GM10847 (cell line): ENCODE data around the gene CTRL.

Experiments used
- POLR2A ChIP-seq: IDR thresholded peaks from 2 replicates; pipeline ENCODE4 v1.6.1; 2011; ENCODE audit not compliant: insufficient read length; ENCODE audit errors: extremely low read depth

Gene CTRL

DNA sequence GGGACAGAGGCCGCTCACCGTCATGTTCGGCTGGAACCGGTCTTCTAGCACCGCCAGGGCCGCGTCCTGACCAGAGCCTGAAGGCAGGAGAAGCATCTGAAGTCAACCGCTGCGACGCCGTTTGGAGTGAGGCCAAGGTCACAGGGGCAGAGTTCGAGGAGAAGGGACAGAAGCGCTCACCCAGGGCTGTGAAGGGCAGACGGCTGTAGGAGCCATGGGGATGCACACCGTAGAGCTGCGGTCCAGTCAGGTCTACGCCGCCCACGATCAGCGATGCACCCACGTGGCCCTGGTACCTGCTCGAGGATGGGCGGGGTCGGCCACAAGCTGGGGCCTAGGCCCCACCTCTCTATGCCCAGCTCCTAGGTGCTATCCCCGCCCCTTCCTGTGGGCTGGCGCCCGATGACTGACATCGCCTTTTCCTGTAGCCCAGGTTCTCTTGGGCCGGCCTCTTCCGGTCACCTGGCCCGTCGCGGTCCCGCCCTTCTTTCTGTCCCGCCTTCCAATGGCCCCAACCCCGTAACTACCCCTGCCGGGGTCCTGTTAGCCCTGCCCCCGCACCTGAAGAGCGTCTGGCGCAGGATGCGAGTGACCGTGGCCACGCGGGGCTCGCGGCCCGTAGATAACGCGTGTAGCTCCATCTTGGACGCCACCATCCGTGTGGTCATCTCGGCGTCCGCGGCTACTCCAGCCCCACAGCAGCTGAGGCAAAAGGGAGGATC is 3.9 kb upstream of the CTRL start:
- peak; percentile 80 for TF ChIP-seq POLR2A

DNA sequence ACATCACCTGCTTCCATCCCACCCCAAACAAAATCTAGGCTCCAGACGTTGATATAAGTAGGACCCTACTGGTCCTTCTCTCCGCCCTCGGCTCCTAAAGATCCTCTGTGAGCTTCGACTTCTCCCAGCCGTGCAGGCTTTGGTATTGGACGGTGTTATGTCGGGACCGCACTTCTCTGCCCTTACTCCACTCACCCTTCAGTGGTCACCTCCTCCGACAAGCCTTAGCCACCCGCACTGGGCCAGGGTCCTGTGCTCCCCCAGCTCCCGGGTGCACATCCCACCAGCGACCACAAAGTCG is 3.4 kb upstream of the CTRL start:
- TF ChIP-seq POLR2A = no peak

DNA sequence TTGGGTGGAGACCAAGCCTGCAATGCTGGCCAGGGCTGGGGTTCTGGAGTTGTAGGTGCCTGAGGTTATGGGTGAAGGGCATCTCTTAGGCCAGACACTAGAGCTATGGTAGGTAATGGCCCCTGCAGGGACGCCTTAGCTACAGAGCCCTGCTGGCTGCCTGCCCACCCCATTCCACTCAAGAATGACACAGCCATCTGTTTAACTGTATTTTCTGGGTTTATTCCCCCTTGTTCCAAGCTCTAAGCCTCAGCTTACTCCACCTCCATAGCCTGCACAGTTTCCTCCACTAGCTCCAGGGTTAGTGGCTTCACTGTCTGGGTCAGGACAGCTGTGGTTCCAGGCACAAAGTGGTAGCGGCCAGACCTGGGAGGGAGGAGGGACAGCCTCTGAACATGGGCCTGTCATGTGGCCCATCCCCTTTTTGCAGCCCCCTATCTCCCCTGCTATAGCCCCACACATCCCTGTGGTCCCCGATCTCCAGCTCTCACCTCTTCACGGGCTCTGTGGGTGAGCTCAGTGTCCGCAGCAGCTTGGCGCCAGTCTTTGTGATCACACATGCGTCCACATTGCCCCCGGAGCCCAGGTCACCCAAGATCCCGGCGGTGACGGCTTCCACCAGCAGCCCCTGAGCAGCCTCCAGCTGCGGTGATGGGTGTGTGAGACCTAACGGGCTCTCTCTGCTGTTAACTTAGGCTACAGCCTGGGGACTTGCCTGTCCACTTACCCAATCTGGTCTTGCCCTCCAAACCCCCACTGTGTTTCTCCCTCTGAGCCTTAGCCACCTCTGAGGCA is 2.8 kb upstream of the CTRL start:
- no peak for TF ChIP-seq POLR2A

DNA sequence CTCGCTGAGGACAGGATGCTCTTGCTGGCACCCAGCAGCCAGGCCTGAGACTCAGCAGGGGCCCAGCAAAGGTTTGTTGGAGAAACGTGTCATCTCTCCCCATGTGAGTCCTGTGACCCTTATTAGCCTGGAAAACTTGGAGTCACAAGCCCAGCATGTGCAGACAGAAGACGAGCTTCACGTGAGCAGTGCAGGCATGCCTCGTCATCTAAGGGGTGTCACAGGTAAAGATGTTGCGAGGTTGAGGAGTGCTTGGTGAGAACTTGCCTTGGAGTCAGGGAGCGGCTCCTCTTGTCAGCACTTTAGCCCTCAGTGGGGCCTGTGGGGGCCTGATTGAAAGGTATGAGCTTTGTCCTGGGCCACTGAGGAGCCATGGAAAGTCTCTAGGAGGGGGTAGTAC is 2.1 kb upstream of the CTRL start:
- no peak for TF ChIP-seq POLR2A

DNA sequence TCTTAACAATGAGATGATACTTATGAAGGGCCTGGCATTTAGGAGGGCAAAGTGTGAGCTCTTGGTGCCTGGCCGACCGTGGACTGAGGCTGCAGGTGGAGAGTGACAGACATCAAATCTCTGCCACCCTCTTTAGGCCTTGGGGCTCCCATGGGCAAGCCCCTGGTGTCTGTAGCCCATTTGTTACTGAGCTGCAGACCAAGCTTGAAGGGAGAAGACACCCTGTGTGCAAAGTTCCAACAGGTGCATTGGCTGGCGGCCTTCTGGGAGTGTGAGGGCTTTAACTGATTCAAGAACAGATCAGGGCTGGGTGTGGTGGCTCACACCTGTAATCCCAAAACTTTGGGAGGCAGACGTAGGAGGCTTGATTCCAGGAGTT is 789 bp upstream of the CTRL start:
- TF ChIP-seq POLR2A = no peak

DNA sequence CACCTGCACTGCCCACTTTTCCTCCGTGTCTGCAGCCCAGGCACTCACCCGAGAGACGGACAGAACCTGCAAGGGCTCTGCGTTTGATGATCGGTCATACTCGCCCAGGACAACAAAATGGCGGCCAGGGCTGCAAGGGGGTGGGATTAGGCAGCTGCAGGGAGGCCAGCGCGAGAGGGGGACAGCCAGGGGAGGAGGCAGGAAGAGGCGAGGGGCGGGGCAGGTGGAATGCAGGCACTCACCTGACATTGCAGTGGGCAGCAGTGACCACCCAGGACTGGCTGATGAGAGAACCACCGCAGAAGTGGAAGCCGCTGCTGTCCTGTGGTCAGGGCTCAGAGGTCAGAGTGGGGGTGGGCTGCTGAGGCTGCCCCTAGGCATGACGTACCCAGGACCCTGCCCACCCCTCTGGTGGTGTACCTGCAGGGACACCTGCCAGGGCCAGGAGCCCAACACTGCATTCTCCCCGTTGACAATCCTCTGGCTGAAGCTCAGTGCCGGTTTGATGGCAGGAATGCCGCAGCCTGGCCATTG is 917 bp downstream of the CTRL start:
- no peak for TF ChIP-seq POLR2A

DNA sequence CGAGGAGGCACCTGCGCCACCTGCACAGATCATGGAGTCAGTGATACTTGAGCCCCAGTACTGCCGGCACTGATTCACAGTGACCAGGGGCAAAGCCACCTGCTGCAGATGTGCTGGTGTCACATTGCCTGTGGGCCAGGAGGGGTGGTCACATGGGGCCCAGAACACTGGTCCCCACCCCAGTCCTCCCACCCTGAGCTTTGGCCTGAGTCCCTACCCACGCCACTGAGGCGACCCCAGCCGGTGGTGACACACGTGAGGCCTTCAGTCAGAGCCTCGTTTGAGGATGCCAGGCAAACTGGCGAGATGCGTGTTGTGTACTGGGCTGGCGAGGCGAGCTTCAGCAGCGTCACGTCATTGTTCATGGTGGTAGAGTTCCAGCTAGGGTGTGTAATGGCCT is 1.5 kb downstream of the CTRL start:
- TF ChIP-seq POLR2A = no peak

DNA sequence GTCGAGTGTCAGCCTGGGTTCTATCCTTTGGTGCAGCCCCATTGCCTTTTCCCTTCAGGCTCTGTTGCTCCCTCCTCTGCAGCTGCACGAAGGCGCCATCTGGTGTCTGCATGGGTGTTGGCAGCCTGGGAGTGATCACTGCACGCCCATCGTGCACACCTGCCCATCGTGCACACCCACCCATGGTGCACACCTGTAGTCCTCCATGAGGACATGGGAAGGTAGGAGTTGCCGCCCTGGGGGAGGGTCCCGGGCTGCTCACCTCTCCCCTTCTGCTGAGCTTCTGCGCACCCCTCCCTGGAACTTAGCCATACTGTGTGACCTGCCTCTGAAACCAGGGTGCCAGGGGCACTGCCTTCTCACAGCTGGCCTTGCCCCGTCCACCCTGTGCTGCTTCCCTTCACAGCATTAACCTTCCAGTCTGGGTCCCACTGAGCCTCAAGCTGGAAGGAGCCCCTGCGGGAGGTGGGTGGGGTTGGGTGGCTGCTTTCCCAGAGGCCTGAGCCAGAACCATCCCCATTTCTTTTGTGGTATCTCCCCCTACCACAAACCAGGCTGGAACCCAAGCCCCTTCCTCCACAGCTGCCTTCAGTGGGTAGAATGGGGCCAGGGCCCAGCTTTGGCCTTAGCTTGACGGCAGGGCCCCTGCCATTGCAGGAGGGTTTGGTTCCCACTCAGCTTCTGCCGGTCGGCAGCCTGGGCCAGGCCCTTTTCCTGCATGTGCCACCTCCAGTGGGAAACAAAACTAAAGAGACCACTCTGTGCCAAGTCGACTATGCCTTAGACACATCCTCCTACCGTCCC is 2.9 kb downstream of the CTRL start:
- no peak for TF ChIP-seq POLR2A

DNA sequence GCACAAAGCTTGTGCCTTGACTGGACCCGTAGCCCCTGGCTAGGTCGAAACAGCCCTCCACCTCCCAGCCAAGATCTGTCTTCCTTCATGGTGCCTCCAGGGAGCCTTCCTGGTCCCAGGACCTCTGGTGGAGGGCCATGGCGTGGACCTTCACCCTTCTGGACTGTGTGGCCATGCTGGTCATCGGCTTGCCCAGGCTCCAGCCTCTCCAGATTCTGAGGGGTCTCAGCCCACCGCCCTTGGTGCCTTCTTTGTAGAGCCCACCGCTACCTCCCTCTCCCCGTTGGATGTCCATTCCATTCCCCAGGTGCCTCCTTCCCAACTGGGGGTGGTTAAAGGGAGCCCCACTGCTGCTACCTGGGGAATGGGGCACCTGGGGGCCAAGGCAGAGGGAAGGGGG is 3.5 kb downstream of the CTRL start:
- TF ChIP-seq POLR2A = no peak

DNA sequence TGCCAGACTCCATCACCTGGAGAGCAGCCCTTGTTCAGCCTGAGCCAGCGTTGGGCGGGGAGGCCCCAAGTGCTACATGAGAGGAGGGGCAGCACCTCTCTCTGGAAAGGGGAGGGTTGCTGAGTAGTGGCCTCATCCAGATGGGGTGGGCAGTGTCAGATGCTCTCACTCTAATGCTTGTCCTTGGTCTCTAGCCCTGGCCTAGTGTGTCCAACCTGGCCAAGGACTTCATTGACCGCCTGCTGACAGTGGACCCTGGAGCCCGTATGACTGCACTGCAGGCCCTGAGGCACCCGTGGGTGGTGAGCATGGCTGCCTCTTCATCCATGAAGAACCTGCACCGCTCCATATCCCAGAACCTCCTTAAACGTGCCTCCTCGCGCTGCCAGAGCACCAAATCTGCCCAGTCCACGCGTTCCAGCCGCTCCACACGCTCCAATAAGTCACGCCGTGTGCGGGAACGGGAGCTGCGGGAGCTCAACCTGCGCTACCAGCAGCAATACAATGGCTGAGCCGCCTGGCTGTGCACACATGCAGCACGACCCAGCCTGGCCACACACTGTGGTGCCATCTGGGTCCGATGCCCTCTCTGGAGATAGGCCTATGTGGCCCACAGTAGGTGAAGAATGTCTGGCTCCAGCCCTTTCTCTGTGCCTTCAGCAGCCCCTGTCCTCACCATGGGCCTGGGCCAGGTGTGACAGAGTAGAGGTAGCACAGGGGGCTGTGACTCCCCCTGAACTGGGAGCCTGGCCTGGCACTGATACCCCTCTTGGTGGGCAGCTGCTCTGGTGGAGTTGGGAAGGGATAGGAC is 4.3 kb downstream of the CTRL start:
- no peak for TF ChIP-seq POLR2A

DNA sequence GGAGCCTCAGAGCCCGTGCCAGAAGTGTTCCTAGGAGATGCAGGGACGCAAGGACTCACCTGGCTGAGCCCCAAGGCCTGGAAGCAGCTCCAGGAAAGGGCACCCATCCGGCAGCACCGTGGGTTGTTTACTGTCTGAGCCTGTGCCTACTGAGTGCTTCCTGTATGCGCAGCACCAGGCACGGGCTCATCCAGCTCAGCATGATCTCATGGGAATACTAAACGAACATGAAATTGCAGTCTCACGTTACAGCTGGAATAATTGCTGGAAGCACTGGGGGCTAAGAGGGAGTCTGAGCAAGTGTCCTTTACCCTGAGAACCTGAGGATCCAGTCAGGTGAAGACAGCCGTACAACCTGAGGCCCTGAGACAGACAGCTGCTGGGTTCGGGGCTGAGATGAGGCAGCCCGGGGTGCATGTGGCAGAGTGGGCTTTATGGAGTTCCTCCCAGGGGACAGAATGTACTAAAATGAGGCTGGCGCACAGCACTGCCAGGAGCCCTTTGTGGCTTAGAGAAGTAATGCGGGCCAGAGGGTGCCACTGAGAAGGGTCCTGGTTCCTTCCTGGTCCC is 5.4 kb downstream of the CTRL start:
- no peak for TF ChIP-seq POLR2A

DNA sequence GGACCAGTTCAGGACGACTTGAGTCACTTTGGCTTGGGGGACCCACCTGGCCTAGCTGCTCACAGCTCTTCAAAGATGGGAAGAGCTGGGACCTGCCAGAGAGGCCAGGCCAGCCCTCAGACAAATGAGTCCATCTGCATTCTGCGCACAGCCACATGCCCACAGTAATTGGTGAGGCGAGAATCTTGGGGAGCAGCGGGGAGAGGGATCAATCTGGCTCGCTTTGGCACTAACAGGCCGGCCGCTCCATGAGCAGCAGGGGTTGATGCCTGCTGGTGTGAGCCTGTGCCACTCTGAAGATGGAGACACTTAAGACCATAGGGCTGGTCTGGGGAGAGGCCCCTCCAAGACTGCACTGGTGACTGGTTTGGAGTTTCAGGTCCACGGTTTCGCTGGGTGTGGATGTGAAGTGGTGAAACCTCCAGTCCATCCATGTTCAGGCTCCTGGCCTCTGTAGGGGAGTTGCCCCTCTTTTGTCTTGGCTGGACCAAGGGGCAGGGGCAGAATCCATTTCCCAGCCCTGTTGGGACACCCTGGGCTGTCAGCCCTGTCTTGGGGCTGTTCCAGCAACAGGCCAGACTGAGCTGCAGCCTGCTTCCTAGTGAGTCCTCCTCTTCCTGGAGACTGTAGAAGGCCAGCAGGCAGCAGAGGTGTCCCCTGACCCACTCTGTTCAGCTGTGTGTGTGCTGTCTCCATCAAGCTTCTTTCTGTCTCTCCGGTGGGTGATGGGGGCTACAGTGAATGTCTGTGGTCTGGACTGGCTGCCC is 7.3 kb downstream of the CTRL start:
- no peak for TF ChIP-seq POLR2A

DNA sequence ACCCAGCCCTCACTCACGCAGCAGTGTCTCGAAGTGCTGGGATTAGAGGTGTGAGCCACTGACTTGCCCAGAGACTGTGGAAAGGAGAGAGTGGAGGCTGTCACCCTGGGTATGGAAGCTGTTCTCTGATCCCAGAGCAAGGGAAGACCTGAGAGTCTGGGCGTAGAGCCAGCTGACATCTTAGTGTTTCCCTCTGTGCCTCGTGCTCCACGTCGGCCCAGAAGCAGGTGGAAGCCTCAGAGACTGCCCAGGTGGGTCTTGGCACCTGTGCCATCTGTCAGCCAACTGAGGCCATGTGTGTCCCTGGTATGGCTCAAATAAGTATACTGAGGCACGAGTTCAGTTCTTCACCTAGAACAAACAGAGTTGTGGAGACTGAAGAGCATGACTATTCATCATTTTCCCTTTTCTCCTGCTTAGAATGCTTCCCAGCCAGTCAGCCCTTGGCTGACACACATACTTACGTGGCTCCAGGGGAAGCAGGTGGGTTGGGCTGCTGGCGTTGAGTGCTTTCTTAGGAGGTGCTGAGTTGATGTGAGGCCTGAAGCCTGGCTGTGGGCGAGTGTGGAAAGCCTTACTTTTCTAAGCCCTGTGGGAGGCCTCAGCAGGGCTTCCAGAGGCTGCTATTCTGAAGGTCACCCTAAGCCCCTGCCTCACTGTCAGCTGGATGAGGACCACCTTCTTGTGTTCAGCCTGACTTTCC is 8.1 kb downstream of the CTRL start:
- TF ChIP-seq POLR2A = no peak
